WTC11 (cell line): Measurements from ENCODE around the gene GGT6. TPM values are rescaled to one million over a fixed set of nuclear protein-coding genes. Genes with fewer than 3 reads are reported as not detected.

Experiments
- ATAC-seq: fragments of 200-7000 bp; cut with Tn5 transposase; 2 replicates; pipeline ENCODE4 v1.10.0; 2021; ENCODE audit warnings: mild to moderate bottlenecking, moderate library complexity
- CTCF ChIA-PET: fragments of 300-600 bp; sonication (Branson Sonifier 250); formaldehyde crosslinking; loops from one replicate; lab custom pipeline; 2021; ENCODE audit warnings: antibody characterized with exemption; lab: Charles Lee
- POLR2A ChIA-PET: fragments of 350-600 bp; sonication (Branson Sonifier 250); formaldehyde crosslinking; loops from one replicate; lab custom pipeline; 2021; ENCODE audit warnings: antibody characterized with exemption; lab: Charles Lee
- DNase-seq: peaks from one replicate; pipeline ENCODE4 v3.0.0; 2021; ENCODE audit warnings: low spot score
- H3K27ac Mint-ChIP-seq: 2 replicates; pipeline ENCODE4 v1.8.0; 2021; ENCODE audit warnings: mixed read lengths
- H3K27me3 Mint-ChIP-seq: 2 replicates; pipeline ENCODE4 v1.8.0; 2021; ENCODE audit warnings: low read depth, mild to moderate bottlenecking, moderate library complexity, mixed read lengths
- H3K36me3 Mint-ChIP-seq: 2 replicates; pipeline ENCODE4 v1.8.0; 2021; ENCODE audit warnings: mixed read lengths
- H3K4me1 Mint-ChIP-seq: 2 replicates; pipeline ENCODE4 v1.8.0; 2022; ENCODE audit warnings: mixed read lengths
- H3K4me3 Mint-ChIP-seq: 2 replicates; pipeline ENCODE4 v1.8.0; 2021; ENCODE audit warnings: mild to moderate bottlenecking, moderate library complexity, mixed read lengths
- H3K9me3 Mint-ChIP-seq: 2 replicates; pipeline ENCODE4 v1.8.0; 2021; ENCODE audit warnings: mixed read lengths
- ELF4 ChIP-seq: sonication (generic); formaldehyde crosslinking; IDR thresholded peaks from 2 replicates; pipeline ENCODE4 v1.8.1; 2022; ENCODE audit warnings: low read depth, mild to moderate bottlenecking, moderate library complexity, missing genetic modification reagents
- EMX1 ChIP-seq: fragments of 250-450 bp; sonication (Bioruptor Pico); IDR thresholded peaks from 2 replicates; pipeline ENCODE4 v1.8.0; 2021; ENCODE audit warnings: mild to moderate bottlenecking
- ESRRA ChIP-seq: sonication (generic); formaldehyde crosslinking; IDR thresholded peaks from 2 replicates; pipeline ENCODE4 v1.8.1; 2022; ENCODE audit warnings: mild to moderate bottlenecking, missing genetic modification reagents, borderline replicate concordance
- ETV6 ChIP-seq: sonication (generic); formaldehyde crosslinking; IDR thresholded peaks from 2 replicates; pipeline ENCODE4 v1.8.1; 2022; ENCODE audit warnings: mild to moderate bottlenecking, missing genetic modification reagents
- GABPB1 ChIP-seq: sonication (generic); formaldehyde crosslinking; IDR thresholded peaks from 2 replicates; pipeline ENCODE4 v1.8.1; 2023; ENCODE audit warnings: mild to moderate bottlenecking, missing genetic modification reagents
- HMGA2 ChIP-seq: fragments of 250-450 bp; sonication (Bioruptor Pico); IDR thresholded peaks from 2 replicates; pipeline ENCODE4 v1.4.0; 2021; ENCODE audit warnings: mild to moderate bottlenecking, moderate library complexity
- KAT7 ChIP-seq: sonication (generic); formaldehyde crosslinking; IDR thresholded peaks from 2 replicates; pipeline ENCODE4 v1.8.1; 2023; ENCODE audit warnings: missing genetic modification reagents, mild to moderate bottlenecking, borderline replicate concordance
- NFATC4 ChIP-seq: fragments of 250-450 bp; sonication (Bioruptor Pico); IDR thresholded peaks from 2 replicates; pipeline ENCODE4 v1.9.0; 2021; ENCODE audit warnings: mild to moderate bottlenecking
- NFE2L1 ChIP-seq: sonication (generic); formaldehyde crosslinking; IDR thresholded peaks from 2 replicates; pipeline ENCODE4 v1.8.1; 2023; ENCODE audit warnings: missing genetic modification reagents
- NFYB ChIP-seq: sonication (generic); formaldehyde crosslinking; conservative IDR thresholded peaks from 2 replicates; pipeline ENCODE4 v1.8.0; 2022; ENCODE audit warnings: low read depth, missing genetic modification reagents
- TEAD1 ChIP-seq: sonication (generic); formaldehyde crosslinking; IDR thresholded peaks from 2 replicates; pipeline ENCODE4 v1.8.0; 2022; ENCODE audit warnings: mild to moderate bottlenecking, missing genetic modification reagents
- TEAD4 ChIP-seq: sonication (generic); formaldehyde crosslinking; IDR thresholded peaks from 2 replicates; pipeline ENCODE4 v1.8.0; 2022; ENCODE audit warnings: mild to moderate bottlenecking, missing genetic modification reagents
- TP53 ChIP-seq: sonication (generic); formaldehyde crosslinking; IDR thresholded peaks from 2 replicates; pipeline ENCODE4 v1.8.1; 2023; ENCODE audit warnings: mild to moderate bottlenecking, missing genetic modification reagents
- ZNF121 ChIP-seq: sonication (generic); formaldehyde crosslinking; IDR thresholded peaks from 2 replicates; pipeline ENCODE4 v1.8.0; 2023; ENCODE audit warnings: missing genetic modification reagents
- total RNA-seq: library from RNA; stranded (reverse); gene quantifications from 3 replicates; pipeline ENCODE4 v1.2.3, GENCODE V29; 2021
- TF ChIP-seq, protein P1 (sequence below): fragments of 250-450 bp; sonication (Bioruptor Pico); IDR thresholded peaks from 2 replicates; pipeline ENCODE4 v1.8.0; 2021; ENCODE audit warnings: mild to moderate bottlenecking
- TF ChIP-seq, protein P2 (sequence below): sonication (generic); formaldehyde crosslinking; IDR thresholded peaks from 2 replicates; pipeline ENCODE4 v1.8.1; 2022; ENCODE audit warnings: missing genetic modification reagents, borderline replicate concordance
- TF ChIP-seq, protein P3 (sequence below): sonication (generic); formaldehyde crosslinking; IDR thresholded peaks from 2 replicates; pipeline ENCODE4 v1.8.0; 2023; ENCODE audit warnings: missing genetic modification reagents, mild to moderate bottlenecking, borderline replicate concordance
- TF ChIP-seq, protein P4 (sequence below): sonication (generic); formaldehyde crosslinking; IDR thresholded peaks from 2 replicates; pipeline ENCODE4 v1.8.0; 2022; ENCODE audit warnings: missing genetic modification reagents
- TF ChIP-seq, protein P5 (sequence below): fragments of 250-450 bp; sonication (Bioruptor Pico); IDR thresholded peaks from 2 replicates; pipeline ENCODE4 v2.1.2; 2022; ENCODE audit warnings: mild to moderate bottlenecking, moderate library complexity
- TF ChIP-seq, protein P6 (sequence below): sonication (generic); formaldehyde crosslinking; conservative IDR thresholded peaks from 2 replicates; pipeline ENCODE4 v1.8.1; 2023; ENCODE audit warnings: mild to moderate bottlenecking, low read depth, missing genetic modification reagents, moderate library complexity

Gene GGT6
- total RNA-seq, 1 experiment from 2014 or later: 0.07 TPM

DNA sequence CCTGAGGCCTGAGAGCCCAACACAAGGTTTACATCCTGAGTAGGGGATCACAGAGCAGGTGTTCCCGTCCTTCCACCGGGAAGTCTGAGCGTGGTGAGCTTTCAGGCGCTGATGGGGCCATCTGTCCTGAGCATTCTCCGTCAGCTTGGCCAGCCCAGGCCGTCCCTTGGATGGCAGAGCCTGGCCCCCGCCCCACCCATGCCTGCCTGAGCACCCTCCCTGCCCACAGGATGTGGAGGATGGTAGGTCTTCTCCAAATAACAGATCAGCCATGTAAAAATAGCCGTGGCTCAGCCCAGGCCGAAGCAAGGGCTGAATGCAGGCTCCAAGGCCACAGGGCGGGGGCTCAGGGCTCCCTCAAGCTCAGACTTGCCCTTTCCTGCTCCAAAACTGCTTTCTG, 41.5 kb downstream of the GGT6 start:
- Mint-ChIP-seq H3K36me3 (no peaks in the 10 kb centered on the region), H3K27me3 (peaks cover 45% of the 10 kb centered on the region), H3K4me1 (peaks cover 7% of the 10 kb centered on the region), H3K9me3 (no peaks in the 10 kb centered on the region), H3K27ac (no peak overlapping the region), H3K4me3 (no peak overlapping the region)
- DNase-seq (no peak), ATAC-seq (no peak)
- ChIA-PET POLR2A (no interaction called here), CTCF (interaction anchor here (1.3 kb wide), 1 partner anchor 98 kb away, joined by 4 read pairs; no protein-coding TSS in a partner anchor)
- TF ChIP-seq KAT7 (CRISPR knock-in tag): no peak
- TF ChIP-seq, protein P1, sequence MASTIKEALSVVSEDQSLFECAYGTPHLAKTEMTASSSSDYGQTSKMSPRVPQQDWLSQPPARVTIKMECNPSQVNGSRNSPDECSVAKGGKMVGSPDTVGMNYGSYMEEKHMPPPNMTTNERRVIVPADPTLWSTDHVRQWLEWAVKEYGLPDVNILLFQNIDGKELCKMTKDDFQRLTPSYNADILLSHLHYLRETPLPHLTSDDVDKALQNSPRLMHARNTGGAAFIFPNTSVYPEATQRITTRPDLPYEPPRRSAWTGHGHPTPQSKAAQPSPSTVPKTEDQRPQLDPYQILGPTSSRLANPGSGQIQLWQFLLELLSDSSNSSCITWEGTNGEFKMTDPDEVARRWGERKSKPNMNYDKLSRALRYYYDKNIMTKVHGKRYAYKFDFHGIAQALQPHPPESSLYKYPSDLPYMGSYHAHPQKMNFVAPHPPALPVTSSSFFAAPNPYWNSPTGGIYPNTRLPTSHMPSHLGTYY (CRISPR knock-in tag): no peak
- TF ChIP-seq, protein P2, sequence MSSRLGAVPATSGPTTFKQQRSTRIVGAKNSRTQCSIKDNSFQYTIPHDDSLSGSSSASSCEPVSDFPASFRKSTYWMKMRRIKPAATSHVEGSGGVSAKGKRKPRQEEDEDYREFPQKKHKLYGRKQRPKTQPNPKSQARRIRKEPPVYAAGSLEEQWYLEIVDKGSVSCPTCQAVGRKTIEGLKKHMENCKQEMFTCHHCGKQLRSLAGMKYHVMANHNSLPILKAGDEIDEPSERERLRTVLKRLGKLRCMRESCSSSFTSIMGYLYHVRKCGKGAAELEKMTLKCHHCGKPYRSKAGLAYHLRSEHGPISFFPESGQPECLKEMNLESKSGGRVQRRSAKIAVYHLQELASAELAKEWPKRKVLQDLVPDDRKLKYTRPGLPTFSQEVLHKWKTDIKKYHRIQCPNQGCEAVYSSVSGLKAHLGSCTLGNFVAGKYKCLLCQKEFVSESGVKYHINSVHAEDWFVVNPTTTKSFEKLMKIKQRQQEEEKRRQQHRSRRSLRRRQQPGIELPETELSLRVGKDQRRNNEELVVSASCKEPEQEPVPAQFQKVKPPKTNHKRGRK (CRISPR knock-in tag): no peak
- TF ChIP-seq ETV6 (CRISPR knock-in tag): no peak
- no peak for TF ChIP-seq HMGA2 (CRISPR knock-in tag)
- TF ChIP-seq NFE2L1: no peak
- TF ChIP-seq EMX1: no peak
- TF ChIP-seq ELF4 (CRISPR knock-in tag): no peak
- TF ChIP-seq, protein P3, sequence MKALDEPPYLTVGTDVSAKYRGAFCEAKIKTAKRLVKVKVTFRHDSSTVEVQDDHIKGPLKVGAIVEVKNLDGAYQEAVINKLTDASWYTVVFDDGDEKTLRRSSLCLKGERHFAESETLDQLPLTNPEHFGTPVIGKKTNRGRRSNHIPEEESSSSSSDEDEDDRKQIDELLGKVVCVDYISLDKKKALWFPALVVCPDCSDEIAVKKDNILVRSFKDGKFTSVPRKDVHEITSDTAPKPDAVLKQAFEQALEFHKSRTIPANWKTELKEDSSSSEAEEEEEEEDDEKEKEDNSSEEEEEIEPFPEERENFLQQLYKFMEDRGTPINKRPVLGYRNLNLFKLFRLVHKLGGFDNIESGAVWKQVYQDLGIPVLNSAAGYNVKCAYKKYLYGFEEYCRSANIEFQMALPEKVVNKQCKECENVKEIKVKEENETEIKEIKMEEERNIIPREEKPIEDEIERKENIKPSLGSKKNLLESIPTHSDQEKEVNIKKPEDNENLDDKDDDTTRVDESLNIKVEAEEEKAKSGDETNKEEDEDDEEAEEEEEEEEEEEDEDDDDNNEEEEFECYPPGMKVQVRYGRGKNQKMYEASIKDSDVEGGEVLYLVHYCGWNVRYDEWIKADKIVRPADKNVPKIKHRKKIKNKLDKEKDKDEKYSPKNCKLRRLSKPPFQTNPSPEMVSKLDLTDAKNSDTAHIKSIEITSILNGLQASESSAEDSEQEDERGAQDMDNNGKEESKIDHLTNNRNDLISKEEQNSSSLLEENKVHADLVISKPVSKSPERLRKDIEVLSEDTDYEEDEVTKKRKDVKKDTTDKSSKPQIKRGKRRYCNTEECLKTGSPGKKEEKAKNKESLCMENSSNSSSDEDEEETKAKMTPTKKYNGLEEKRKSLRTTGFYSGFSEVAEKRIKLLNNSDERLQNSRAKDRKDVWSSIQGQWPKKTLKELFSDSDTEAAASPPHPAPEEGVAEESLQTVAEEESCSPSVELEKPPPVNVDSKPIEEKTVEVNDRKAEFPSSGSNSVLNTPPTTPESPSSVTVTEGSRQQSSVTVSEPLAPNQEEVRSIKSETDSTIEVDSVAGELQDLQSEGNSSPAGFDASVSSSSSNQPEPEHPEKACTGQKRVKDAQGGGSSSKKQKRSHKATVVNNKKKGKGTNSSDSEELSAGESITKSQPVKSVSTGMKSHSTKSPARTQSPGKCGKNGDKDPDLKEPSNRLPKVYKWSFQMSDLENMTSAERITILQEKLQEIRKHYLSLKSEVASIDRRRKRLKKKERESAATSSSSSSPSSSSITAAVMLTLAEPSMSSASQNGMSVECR (CRISPR knock-in tag): no peak
- TF ChIP-seq TEAD4: no peak
- TF ChIP-seq, protein P4, sequence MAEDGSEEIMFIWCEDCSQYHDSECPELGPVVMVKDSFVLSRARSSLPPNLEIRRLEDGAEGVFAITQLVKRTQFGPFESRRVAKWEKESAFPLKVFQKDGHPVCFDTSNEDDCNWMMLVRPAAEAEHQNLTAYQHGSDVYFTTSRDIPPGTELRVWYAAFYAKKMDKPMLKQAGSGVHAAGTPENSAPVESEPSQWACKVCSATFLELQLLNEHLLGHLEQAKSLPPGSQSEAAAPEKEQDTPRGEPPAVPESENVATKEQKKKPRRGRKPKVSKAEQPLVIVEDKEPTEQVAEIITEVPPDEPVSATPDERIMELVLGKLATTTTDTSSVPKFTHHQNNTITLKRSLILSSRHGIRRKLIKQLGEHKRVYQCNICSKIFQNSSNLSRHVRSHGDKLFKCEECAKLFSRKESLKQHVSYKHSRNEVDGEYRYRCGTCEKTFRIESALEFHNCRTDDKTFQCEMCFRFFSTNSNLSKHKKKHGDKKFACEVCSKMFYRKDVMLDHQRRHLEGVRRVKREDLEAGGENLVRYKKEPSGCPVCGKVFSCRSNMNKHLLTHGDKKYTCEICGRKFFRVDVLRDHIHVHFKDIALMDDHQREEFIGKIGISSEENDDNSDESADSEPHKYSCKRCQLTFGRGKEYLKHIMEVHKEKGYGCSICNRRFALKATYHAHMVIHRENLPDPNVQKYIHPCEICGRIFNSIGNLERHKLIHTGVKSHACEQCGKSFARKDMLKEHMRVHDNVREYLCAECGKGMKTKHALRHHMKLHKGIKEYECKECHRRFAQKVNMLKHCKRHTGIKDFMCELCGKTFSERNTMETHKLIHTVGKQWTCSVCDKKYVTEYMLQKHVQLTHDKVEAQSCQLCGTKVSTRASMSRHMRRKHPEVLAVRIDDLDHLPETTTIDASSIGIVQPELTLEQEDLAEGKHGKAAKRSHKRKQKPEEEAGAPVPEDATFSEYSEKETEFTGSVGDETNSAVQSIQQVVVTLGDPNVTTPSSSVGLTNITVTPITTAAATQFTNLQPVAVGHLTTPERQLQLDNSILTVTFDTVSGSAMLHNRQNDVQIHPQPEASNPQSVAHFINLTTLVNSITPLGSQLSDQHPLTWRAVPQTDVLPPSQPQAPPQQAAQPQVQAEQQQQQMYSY (CRISPR knock-in tag): no peak
- no peak for TF ChIP-seq GABPB1
- no peak for TF ChIP-seq ZNF121 (CRISPR knock-in tag)
- TF ChIP-seq NFATC4 (CRISPR knock-in tag): no peak
- TF ChIP-seq, protein P5, sequence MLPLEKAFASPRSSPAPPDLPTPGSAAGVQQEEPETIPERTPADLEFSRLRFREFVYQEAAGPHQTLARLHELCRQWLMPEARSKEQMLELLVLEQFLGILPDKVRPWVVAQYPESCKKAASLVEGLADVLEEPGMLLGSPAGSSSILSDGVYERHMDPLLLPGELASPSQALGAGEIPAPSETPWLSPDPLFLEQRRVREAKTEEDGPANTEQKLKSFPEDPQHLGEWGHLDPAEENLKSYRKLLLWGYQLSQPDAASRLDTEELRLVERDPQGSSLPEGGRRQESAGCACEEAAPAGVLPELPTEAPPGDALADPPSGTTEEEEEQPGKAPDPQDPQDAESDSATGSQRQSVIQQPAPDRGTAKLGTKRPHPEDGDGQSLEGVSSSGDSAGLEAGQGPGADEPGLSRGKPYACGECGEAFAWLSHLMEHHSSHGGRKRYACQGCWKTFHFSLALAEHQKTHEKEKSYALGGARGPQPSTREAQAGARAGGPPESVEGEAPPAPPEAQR (CRISPR knock-in tag): no peak
- TF ChIP-seq TP53: no peak
- no peak for TF ChIP-seq ESRRA (CRISPR knock-in tag)
- no peak for TF ChIP-seq TEAD1 (CRISPR knock-in tag)
- TF ChIP-seq, protein P6, sequence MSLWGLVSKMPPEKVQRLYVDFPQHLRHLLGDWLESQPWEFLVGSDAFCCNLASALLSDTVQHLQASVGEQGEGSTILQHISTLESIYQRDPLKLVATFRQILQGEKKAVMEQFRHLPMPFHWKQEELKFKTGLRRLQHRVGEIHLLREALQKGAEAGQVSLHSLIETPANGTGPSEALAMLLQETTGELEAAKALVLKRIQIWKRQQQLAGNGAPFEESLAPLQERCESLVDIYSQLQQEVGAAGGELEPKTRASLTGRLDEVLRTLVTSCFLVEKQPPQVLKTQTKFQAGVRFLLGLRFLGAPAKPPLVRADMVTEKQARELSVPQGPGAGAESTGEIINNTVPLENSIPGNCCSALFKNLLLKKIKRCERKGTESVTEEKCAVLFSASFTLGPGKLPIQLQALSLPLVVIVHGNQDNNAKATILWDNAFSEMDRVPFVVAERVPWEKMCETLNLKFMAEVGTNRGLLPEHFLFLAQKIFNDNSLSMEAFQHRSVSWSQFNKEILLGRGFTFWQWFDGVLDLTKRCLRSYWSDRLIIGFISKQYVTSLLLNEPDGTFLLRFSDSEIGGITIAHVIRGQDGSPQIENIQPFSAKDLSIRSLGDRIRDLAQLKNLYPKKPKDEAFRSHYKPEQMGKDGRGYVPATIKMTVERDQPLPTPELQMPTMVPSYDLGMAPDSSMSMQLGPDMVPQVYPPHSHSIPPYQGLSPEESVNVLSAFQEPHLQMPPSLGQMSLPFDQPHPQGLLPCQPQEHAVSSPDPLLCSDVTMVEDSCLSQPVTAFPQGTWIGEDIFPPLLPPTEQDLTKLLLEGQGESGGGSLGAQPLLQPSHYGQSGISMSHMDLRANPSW: no peak
- no peak for TF ChIP-seq NFYB (CRISPR knock-in tag)
